GM21381 (cell line): ENCODE data around the gene APELA.
"Not testable (repeated sequence)": the region's sequence is repeated elsewhere in the genome, so short reads cannot be mapped to it uniquely, and the experiment has no call there.

Source experiments
- ATAC-seq: cut with Tn5 transposase; IDR thresholded peaks from one replicate; pipeline ENCODE4 v1.9.1; 2021; ENCODE audit warnings: mild to moderate bottlenecking, moderate library complexity; ENCODE audit not compliant: unreplicated experiment

The APELA gene

DNA sequence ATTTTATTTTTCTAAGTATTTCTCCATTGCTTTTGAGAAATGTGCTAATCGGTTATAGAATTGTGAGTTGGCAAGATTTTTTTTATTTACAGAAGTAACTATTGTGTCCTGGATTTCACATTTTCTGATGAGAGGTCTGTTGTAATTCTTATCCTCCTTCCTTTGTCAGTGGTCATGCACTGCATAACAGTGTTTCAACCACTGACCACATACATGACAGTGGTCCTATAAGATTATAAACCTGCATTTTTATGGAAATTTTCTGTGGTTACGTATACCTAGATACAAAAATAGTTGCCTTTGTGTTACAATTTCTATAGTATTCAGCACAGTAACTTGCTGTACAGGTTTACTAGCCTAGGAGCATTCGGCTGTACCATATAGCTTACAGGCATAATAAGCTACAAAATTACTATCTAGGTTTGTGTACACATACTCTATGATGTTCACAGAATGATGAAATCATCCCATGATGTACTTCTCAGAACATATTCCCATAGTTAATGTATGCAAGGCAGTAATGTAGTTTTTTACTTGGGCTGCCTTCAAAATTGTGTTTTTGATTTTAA is 47.8 kb downstream of the APELA start:
- ATAC-seq = peak; percentile 66

DNA sequence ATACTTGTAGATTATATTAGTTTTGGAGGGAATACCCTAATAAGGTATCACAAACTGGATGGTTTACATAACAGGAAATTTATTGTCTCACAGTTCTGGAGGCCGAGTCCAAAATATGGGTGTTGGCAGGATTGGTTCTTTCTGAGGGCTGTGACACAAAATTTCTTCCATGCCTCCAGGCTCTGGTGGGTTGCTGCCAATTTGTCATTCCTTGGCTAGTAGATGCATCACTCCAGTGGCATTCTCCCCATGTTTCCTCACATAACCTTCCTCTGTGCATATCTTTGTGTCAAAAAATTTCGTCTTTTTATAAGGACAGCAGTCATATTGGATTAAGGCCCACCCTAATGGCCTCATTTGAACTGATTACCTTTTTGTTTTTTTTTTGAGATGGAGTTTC is 49.3 kb downstream of the APELA start:
- no peak for ATAC-seq

DNA sequence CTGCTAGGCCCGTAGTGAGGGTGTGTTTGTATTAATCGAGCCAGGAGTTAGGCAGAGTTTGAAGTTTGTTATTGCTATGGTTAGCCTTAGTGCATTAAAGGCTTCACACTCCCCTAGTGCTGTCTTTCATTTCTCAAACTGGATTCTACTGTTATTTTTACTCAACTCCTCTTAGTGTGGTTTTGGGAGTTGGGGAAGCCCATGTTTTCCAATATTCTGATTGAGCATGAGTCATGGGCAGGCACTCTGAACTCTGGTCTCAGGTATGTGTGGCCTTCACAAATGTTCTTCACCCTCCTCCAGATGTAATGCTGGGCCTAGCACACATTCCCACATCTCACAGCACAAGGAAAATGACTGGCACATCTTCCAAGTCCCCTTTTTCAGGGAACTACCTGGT is 50.1 kb downstream of the APELA start:
- not testable (repeated sequence) for ATAC-seq

DNA sequence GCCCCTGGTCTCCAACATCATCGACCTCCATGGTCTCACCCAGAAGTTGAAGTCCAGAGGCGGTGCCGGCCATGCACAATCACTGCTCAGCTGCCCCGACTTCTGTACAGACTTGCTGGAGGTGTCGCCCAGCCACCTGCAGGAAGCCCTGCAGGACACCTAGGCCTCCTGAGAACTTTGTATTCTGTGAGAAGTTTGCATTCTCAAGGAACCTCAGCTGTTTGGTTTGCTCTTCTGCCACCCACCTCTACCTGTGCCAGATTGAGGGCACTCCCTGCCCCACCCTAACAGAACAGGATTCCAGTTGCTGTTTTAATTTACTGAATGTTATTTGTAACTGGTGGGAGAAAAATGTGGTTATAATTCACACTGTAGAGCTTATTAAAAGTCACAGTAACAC is 53.7 kb downstream of the APELA start:
- ATAC-seq = no peak

DNA sequence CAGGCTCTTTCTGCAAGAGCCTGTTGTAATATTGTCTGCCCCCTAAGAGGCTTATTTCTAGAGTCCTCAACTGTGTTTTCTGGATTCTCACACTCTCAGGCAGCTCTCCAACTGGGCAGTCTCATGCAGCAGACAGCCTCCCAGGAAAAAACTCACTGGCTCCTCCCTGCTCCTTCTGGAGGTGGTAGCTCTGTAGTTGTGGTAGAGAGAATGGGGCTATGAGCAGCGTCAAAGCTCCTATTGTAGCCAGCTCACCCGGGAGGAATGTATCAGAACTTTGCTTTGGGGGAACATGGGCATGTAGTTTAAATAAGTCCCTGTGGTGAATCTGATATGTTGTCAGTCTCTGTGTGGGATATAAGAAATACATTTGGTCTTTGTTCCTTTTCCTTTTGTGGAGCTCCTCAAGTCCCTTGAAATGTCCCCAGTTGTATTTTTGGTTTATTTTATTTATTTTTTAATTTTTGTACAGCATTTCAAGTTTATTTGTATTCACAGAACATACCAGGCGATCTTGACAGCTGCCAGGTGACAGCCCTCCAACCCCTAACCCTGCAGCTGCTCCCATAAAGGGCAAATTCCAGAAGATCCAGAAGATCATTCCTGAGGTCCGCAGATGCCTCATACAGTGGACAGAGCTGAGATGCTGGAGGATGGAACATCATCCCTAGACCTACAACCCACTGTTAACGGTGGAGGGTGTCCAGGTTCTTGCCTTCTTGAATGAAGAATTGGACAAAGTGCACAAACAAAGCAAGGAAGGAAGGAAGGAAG is 54.8 kb downstream of the APELA start:
- ATAC-seq = no peak

DNA sequence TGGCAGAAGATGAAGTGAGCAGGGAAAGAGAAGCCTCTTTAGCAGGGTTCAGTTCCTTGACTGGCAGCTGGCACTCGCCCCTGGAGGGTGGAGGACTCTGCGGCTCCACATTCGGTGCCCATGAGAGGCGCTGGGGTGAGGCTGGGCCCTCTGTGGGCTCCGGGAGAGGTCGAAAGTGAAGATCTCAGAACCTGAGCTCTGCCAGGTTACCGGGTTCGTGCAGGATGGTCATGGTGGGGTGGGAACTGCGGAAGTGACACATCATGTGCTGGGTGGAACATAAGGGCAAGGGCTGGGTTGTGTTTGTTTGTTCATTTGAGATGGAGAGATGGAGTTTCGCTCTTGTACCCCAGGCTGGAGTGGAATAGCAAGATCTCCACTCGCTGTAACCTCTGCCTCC is 56.3 kb downstream of the APELA start:
- no peak for ATAC-seq

DNA sequence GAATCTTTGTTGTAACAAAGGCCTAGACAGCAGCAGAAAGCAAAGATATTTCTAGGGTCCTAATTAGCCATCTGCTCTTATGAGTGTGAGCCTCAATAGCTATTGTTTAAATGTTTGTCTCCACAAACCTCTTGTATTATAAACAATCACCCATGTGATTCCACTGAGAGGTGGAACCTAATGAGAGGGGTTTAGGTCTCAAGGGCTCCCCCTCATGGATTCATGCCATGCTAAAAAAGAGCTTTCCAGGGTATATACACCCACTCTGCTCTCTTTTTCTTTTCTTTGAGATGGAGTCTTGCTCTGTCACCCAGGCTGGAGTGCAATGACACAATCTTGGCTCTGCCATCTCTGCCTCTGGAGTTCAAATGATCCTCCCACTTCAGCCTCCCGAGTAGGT is 58.4 kb downstream of the APELA start:
- peak; percentile 67 for ATAC-seq

DNA sequence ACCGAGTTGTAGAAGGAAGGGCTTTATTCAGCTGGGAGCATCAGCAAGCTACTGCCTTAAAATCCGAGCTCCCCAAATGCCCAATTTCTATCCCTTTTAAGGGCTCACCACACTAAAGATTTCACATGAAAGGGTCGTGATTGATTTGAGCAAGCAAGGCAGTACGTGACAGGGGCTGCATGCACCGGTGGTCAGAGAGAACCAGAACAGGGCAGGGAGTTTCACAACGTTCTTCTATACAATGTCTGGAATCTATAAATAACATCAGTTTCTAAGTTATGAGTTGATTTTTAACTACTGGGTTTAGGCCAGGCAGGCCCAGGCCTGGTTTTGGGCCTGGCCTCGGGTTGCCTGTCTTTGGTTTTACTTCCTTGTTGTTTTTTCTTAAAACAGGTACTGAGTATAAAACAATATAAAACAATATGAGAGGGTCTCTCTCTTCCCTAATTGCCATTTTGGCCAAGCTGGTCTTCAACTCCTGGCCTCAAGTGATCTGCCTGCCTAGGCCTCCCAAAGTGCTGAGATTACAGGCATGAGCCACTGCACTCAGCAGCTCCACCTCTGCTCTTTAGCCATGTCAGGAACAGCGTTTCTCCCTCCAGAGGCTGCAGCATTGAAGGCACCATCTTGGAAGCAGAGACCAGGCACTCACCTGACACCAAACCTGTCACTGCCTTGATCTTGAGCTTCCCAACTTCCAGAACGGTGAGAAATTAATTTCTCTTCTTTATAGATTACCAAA is 59.1 kb downstream of the APELA start:
- ATAC-seq = peak; percentile 53

DNA sequence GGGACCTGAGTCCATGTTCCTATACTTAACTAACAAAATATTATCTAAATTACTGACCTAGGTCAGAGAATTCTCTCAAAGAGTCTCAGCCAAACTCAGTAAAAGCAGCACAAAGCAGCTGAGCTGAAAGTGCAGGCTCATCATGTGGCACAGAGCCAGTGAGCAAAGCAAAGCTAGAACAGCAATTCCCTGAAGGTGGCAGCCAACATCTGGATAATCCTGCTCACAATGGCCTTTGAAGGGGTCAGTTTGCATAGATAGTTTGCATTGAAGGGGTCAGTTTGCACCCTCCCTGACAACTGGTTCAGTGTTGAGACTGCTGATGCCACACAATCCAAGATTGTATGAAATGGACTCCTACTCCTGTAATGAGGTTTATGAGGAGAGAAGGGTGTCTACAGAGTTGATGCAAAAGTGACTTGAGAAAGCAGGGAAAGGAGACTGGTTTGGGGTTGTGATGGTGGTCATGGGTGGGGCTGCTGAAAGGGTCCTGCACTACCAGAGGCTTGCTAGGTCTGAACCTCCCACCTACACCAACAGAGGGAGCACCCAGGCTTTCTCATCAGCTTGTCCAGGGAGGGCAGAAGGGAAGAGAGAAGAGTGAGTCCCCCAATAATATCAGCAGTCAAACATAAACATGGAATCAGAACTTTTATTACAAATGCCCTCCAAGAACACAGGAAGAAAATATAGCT is 60.7 kb downstream of the APELA start:
- ATAC-seq = peak; percentile 50

DNA sequence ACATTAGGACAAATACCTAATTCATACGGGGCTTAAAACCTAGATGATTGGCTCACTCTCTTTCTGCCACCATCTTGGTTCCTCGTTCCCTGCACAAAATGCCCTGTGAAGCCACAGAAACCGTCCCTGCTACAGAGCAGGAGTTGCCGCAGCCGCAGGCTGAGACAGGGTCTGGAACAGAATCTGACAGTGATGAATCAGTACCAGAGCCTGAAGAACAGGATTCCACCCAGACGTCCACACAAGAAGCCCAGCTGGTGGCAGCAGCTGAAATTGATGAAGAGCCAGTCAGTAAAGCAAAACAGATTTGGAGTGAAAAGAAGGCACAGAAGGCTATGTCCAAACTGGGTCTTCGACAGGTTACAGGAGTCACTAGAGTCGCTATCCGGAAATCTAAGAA is 66.2 kb downstream of the APELA start:
- ATAC-seq = no peak

DNA sequence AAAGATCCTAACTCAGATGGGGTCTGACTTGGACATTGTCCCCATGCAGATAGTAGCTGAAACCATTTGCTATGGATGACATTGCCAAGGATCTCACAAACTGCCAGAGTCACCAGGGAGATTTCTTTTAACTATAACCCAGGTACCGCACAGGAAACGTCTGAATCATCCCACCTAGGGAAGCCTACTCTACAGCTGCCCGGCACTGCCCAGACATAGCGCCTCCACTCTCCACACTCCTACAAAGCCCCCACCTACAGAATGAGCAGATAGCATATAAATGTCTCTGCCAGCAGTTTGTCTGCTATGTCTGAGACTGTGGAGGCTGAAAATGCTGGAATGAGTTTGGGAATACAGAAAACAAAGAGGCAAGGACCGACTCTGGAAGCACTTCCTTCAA is 68.2 kb downstream of the APELA start:
- no peak for ATAC-seq

DNA sequence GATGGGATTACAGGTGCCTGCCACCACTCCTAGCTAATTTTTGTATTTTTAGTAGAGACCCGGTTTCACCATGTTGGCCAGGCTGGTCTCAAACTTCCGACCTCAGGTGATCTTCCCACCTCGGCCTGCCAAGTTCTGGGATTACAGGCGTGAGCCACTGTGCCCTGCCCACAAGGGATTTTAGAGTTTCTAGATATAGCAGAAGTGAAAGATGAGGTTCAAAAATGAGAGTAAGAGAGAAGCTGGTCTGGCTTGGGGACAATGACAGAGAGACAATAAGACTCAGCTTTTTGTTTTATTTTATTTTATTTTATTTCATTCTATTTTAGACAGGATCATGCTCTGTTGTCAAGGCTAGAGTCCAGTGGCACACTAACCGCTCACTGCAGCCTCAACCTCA is 69.8 kb downstream of the APELA start:
- no peak for ATAC-seq
